H9 (cell line): ENCODE results near the gene LARGE1. TPM values are rescaled to one million over a fixed set of nuclear protein-coding genes. Genes with fewer than 3 reads are reported as not detected.

Source experiments
- DNase-seq: peaks from one replicate; pipeline ENCODE4 v3.0.0-alpha.2; 2017
- H2AFZ ChIP-seq: one replicate; pipeline ENCODE4 v1.6.1; 2013; ENCODE audit warnings: mild to moderate bottlenecking, low read length, control low read depth, moderate library complexity
- H2AK5ac ChIP-seq: 2 replicates; pipeline ENCODE4 v1.6.1; 2013; ENCODE audit warnings: low read length, control low read depth, mixed read lengths; ENCODE audit not compliant: insufficient read length
- H2BK120ac ChIP-seq: one replicate; pipeline ENCODE4 v1.6.1; 2013; ENCODE audit warnings: low read depth, mild to moderate bottlenecking, low read length, control low read depth, inconsistent platforms; ENCODE audit not compliant: poor library complexity, severe bottlenecking
- H2BK12ac ChIP-seq: 2 replicates; pipeline ENCODE4 v1.6.1; 2013; ENCODE audit warnings: low read length, control low read depth, mixed read lengths, low read depth; ENCODE audit not compliant: insufficient read length
- H2BK15ac ChIP-seq: 2 replicates; pipeline ENCODE4 v1.6.1; 2013; ENCODE audit warnings: low read depth, low read length, control low read depth
- H2BK20ac ChIP-seq: one replicate; pipeline ENCODE4 v1.6.1; 2013; ENCODE audit warnings: low read depth, mild to moderate bottlenecking, low read length, control low read depth, inconsistent platforms; ENCODE audit not compliant: poor library complexity, severe bottlenecking
- H2BK5ac ChIP-seq: 2 replicates; pipeline ENCODE4 v1.6.1; 2013; ENCODE audit warnings: low read length, control low read depth, mixed read lengths; ENCODE audit not compliant: insufficient read length
- H3K14ac ChIP-seq: 2 replicates; pipeline ENCODE4 v1.6.1; 2013; ENCODE audit warnings: low read length, control low read depth; ENCODE audit not compliant: insufficient read depth
- H3K18ac ChIP-seq: 2 replicates; pipeline ENCODE4 v1.6.1; 2013; ENCODE audit warnings: low read depth, mild to moderate bottlenecking, mixed read lengths, low read length, control low read depth; ENCODE audit not compliant: insufficient read length
- H3K23ac ChIP-seq: 2 replicates; pipeline ENCODE4 v1.6.1; 2013; ENCODE audit warnings: low read length, control low read depth, mixed read lengths, low read depth; ENCODE audit not compliant: insufficient read length
- H3K23me2 ChIP-seq: 2 replicates; pipeline ENCODE4 v1.6.1; 2013; ENCODE audit warnings: low read depth, mild to moderate bottlenecking, mixed read lengths, low read length, control low read depth; ENCODE audit not compliant: insufficient read length, poor library complexity, severe bottlenecking
- H3K27ac ChIP-seq: 2 replicates; pipeline ENCODE4 v1.5.1; 2013; ENCODE audit warnings: low read length, control low read depth, mixed read lengths, low read depth; ENCODE audit not compliant: insufficient read length
- H3K27me3 ChIP-seq: 2 replicates; pipeline ENCODE4 v1.6.1; 2013; ENCODE audit warnings: low read length, control low read depth, inconsistent platforms; ENCODE audit not compliant: insufficient read depth
- H3K4ac ChIP-seq: 2 replicates; pipeline ENCODE4 v1.6.1; 2013; ENCODE audit warnings: low read depth, mild to moderate bottlenecking, control low read depth, inconsistent platforms, low read length, moderate library complexity
- H3K4me1 ChIP-seq: 2 replicates; pipeline ENCODE4 v1.6.1; 2013; ENCODE audit warnings: low read length, control low read depth, inconsistent platforms; ENCODE audit not compliant: insufficient read depth
- H3K4me2 ChIP-seq: 2 replicates; pipeline ENCODE4 v1.6.1; 2013; ENCODE audit warnings: low read length, control low read depth, mixed read lengths; ENCODE audit not compliant: insufficient read length, insufficient read depth
- H3K56ac ChIP-seq: 2 replicates; pipeline ENCODE4 v1.6.1; 2013; ENCODE audit warnings: low read depth, mild to moderate bottlenecking, mixed read lengths, low read length, control low read depth; ENCODE audit not compliant: insufficient read length
- H3K79me1 ChIP-seq: 2 replicates; pipeline ENCODE4 v1.6.1; 2013; ENCODE audit warnings: low read depth, mild to moderate bottlenecking, moderate library complexity, low read length, control low read depth, inconsistent platforms; ENCODE audit not compliant: insufficient read depth, poor library complexity, severe bottlenecking
- H3K79me2 ChIP-seq: 2 replicates; pipeline ENCODE4 v1.6.1; 2013; ENCODE audit warnings: low read length, control low read depth, inconsistent platforms; ENCODE audit not compliant: insufficient read depth
- H3K9ac ChIP-seq: 2 replicates; pipeline ENCODE4 v1.6.1; 2013; ENCODE audit warnings: low read length, control low read depth, mixed read lengths; ENCODE audit not compliant: insufficient read length; ENCODE audit errors: extremely low read depth
- H3K9me3 ChIP-seq: one replicate; pipeline ENCODE4 v1.6.1; 2013; ENCODE audit warnings: low read depth, low read length, inconsistent platforms; ENCODE audit not compliant: control insufficient read depth
- H3T11ph ChIP-seq: one replicate; pipeline ENCODE4 v1.6.1; 2013; ENCODE audit warnings: mild to moderate bottlenecking, low read length, control low read depth, inconsistent platforms
- H4K20me1 ChIP-seq: one replicate; pipeline ENCODE4 v1.6.1; 2013; ENCODE audit not compliant: control insufficient read depth, insufficient read length, insufficient read depth
- H4K5ac ChIP-seq: 2 replicates; pipeline ENCODE4 v1.6.1; 2013; ENCODE audit warnings: low read depth, mild to moderate bottlenecking, mixed read lengths, low read length, control low read depth; ENCODE audit not compliant: insufficient read length
- H4K8ac ChIP-seq: replicated peaks from 2 replicates; pipeline ENCODE4 v1.6.1; 2013; ENCODE audit warnings: low read length, control low read depth, mixed read lengths, low read depth; ENCODE audit not compliant: insufficient read length
- H4K91ac ChIP-seq: 2 replicates; pipeline ENCODE4 v1.6.1; 2013; ENCODE audit warnings: low read depth, mild to moderate bottlenecking, moderate library complexity, mixed read lengths, low read length, control low read depth; ENCODE audit not compliant: insufficient read length
- H3K27ac Mint-ChIP-seq, 3 experiments: 2 replicates in 2 of 3; 3 replicates in 1 of 3; pipeline ENCODE4 v1.8.0; 2020 to 2021; ENCODE audit warnings: mixed read lengths in 3 of 3, mild to moderate bottlenecking in 1 of 3, moderate library complexity in 1 of 3
- H3K27me3 Mint-ChIP-seq: 2 replicates; pipeline ENCODE4 v1.8.0; 2021; ENCODE audit warnings: low read depth, mild to moderate bottlenecking, moderate library complexity, mixed read lengths
- H3K36me3 Mint-ChIP-seq, 3 experiments: 2 replicates in 2 of 3; 3 replicates in 1 of 3; pipeline ENCODE4 v1.8.0; 2020 to 2021; ENCODE audit warnings: low read depth in 3 of 3, mixed read lengths in 3 of 3; ENCODE audit not compliant: insufficient read depth in 1 of 3
- H3K4me1 Mint-ChIP-seq, 2 experiments: 2 replicates each; pipeline ENCODE4 v1.8.0; 2020; ENCODE audit warnings: mixed read lengths in 2 of 2
- H3K4me3 Mint-ChIP-seq, 2 experiments: 2 replicates in 1 of 2; 3 replicates in 1 of 2; pipeline ENCODE4 v1.8.0; 2020 to 2021; ENCODE audit warnings: mild to moderate bottlenecking in 2 of 2, mixed read lengths in 2 of 2, moderate library complexity in 1 of 2
- H3K9me3 Mint-ChIP-seq, 2 experiments: 2 replicates in 1 of 2; 3 replicates in 1 of 2; pipeline ENCODE4 v1.8.0; 2020; ENCODE audit warnings: mild to moderate bottlenecking in 2 of 2, mixed read lengths in 2 of 2, moderate library complexity in 1 of 2
- WGBS: extraction: QIAGEN DNeasy Blood & Tissue Kit; methylation state at CpG from one replicate; pipeline ENCODE4 v1.1.7; 2013; ENCODE audit warnings: missing lambda C conversion rate, low lambda C conversion rate, mixed read lengths; ENCODE audit not compliant: insufficient read length; ENCODE audit errors: extremely low coverage; 5-methylcytosine and 5-hydroxymethylcytosine counted together
- total RNA-seq: library from RNA; stranded (reverse); gene quantifications from 2 replicates; pipeline ENCODE4 v1.2.1, GENCODE V29; 2021
- TF ChIP-seq, protein P1 (sequence below): fragments of 200-600 bp; sonication (generic); conservative IDR thresholded peaks from 3 replicates; pipeline ENCODE4 v1.8.0; 2021; ENCODE audit warnings: antibody characterized with exemption, mild to moderate bottlenecking

The LARGE1 gene
- total RNA-seq, 1 experiment from 2014 or later: 43.5 TPM

DNA sequence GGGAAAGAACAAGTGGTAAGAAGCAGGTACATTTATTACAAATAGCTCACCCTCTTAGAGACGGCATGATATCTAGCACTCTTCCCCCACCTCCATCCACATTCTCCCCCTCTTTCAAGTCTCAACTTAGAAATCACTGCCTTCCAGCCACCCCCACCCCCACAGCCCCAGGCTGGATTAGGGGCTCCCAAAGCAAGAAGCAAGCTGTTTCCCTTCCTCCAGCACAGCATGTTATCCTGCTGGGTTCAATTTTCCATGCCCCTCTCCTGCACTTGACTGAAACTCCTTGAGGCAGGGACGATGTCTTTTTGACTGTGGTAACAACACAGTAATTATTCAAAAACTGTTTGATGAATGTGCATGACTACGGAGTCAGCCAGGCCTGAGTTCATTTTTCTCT, 350.7 kb downstream of the LARGE1 start:
- Histone ChIP-seq H3K9ac (no peak overlapping the region), H3K14ac (no peak overlapping the region), H3K4me2 (no peak overlapping the region), H2AK5ac (no peak overlapping the region), H3K9me3 (no peaks in the 10 kb centered on the region), H3K79me1 (no peaks in the 10 kb centered on the region), H3K27me3 (no peaks in the 10 kb centered on the region), H3K4me1 (peaks cover 7% of the 10 kb centered on the region; the same call in 1 of the 2 replicates), H2BK5ac (no peak overlapping the region), H3K23ac (no peak overlapping the region), H3K23me2 (no peaks in the 10 kb centered on the region), H3K79me2 (no peaks in the 10 kb centered on the region), H3T11ph (no peak overlapping the region), H4K91ac (no peak overlapping the region), H4K8ac (no peak overlapping the region), H3K56ac (no peak overlapping the region), H3K18ac (no peak overlapping the region), H3K4ac (no peak overlapping the region), H2BK20ac (no peak overlapping the region), H4K20me1 (no peaks in the 10 kb centered on the region), H4K5ac (no peak overlapping the region), H2BK120ac (no peak overlapping the region), H2BK12ac (no peak overlapping the region), H3K27ac (no peak overlapping the region), H2AFZ (no peak overlapping the region), H2BK15ac (no peak overlapping the region)
- Mint-ChIP-seq H3K27ac (peak overlapping the region in 2 of 3 experiments; percentile 3 to 64; a peak in 2 of 7 replicates), H3K27me3 (no peaks in the 10 kb centered on the region), H3K36me3 (no peaks in the 10 kb centered on the region; a peak in 4 of 7 replicates), H3K4me1 (peaks cover 19 to 32% of the 10 kb centered on the region in 2 experiments), H3K4me3 (peak overlapping the region in 1 of 2 experiments; percentile 8; a peak in 3 of 5 replicates), H3K9me3 (no peaks in the 10 kb centered on the region)
- TF ChIP-seq, protein P1, sequence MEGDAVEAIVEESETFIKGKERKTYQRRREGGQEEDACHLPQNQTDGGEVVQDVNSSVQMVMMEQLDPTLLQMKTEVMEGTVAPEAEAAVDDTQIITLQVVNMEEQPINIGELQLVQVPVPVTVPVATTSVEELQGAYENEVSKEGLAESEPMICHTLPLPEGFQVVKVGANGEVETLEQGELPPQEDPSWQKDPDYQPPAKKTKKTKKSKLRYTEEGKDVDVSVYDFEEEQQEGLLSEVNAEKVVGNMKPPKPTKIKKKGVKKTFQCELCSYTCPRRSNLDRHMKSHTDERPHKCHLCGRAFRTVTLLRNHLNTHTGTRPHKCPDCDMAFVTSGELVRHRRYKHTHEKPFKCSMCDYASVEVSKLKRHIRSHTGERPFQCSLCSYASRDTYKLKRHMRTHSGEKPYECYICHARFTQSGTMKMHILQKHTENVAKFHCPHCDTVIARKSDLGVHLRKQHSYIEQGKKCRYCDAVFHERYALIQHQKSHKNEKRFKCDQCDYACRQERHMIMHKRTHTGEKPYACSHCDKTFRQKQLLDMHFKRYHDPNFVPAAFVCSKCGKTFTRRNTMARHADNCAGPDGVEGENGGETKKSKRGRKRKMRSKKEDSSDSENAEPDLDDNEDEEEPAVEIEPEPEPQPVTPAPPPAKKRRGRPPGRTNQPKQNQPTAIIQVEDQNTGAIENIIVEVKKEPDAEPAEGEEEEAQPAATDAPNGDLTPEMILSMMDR: no peak
- DNase-seq: no peak
- WGBS: no CpG with 5 or more reads among the region's 3 CpGs
